Ascending aorta (tissue), 2 donors: ENCODE data around the gene KLF8. TPM values are rescaled to one million over a fixed set of nuclear protein-coding genes. Genes with fewer than 3 reads are reported as not detected.

Experiments
- DNase-seq, 2 donors: peaks; one replicate each; pipeline ENCODE4 v3.0.0-alpha.2; 2019; ENCODE audit warnings: low spot score in 2 of 2
- H3K27ac ChIP-seq, 2 donors: fragments of 200-600 bp; sonication (generic); one replicate each; pipeline ENCODE4 v1.5.1; 2016 to 2017; ENCODE audit warnings: mild to moderate bottlenecking in 1 of 2
- H3K27me3 ChIP-seq: fragments of 200-600 bp; sonication (generic); one replicate; pipeline ENCODE4 v1.5.1; 2017
- H3K36me3 ChIP-seq, 2 donors: fragments of 200-600 bp; sonication (generic); one replicate each; pipeline ENCODE4 v1.5.1; 2016
- H3K4me1 ChIP-seq, 2 donors: fragments of 200-600 bp; sonication (generic); one replicate each; pipeline ENCODE4 v1.5.1; 2016 to 2017; ENCODE audit warnings: mild to moderate bottlenecking in 1 of 2
- H3K4me3 ChIP-seq, 2 donors: fragments of 200-600 bp; sonication (generic); one replicate each; pipeline ENCODE4 v1.5.1; 2016 to 2017; ENCODE audit warnings: mild to moderate bottlenecking in 1 of 2
- H3K9me3 ChIP-seq, 2 donors: fragments of 200-600 bp; sonication (generic); one replicate each; pipeline ENCODE4 v1.5.1; 2016
- intact Hi-C: fragments of 100-400 bp; cut with DNase I; formaldehyde crosslinking; loops from one replicate; pipeline ENCODE4 v1.15.1; 2023
- total RNA-seq: library from RNA; depleted of rRNA; stranded (reverse); fragments of >200 nt; gene quantifications from one replicate; pipeline ENCODE4 v1.1.0, GENCODE V29; 2016
- TF ChIP-seq, protein P1 (sequence below), 3 experiments: fragments of 200-600 bp in 2 of 3; fragments of 450-650 bp in 1 of 3; sonication (generic) in 2 of 3; IDR thresholded peaks; one replicate each; pipeline ENCODE4 v1.5.1; 2016 to 2019; ENCODE audit warnings: antibody characterized with exemption in 3 of 3, mild to moderate bottlenecking in 1 of 3, moderate library complexity in 1 of 3

The KLF8 gene
- total RNA-seq, 1 donor from 2014 or later, result 5.7 TPM

DNA sequence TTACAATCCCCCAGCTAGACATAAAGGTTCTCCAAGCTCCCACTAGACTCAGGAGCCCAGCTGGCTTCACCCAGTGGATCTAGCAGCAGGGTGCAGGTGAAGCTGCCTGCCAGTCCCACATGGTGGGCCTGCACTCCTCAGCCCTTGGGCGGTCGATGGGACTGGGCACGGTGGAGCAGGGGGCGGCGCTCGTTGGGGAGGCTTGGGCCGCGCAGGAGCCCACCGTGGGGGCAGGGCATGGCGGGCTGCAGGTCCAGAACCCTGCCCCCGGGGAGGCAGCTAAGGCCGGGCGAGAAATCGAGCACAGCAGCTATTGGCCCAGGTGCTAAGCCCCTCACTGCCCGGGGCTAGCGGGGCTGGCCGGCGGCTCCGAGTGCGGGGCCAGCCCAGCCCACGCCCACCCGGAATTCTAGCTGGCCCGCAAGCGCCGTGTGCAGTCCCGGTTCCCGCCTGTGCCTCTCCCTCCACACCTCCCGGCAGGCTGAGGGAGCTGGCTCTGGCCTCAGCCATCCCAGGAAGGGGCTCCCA lies 9.6 kb upstream of the KLF8 start:
- no peaks in the 10 kb centered on the region for H3K36me3 ChIP-seq
- intact Hi-C loops, result no loop called here
- no peak overlapping the region for H3K4me3 ChIP-seq
- H3K4me1 ChIP-seq, result no peaks in the 10 kb centered on the region
- no peaks in the 10 kb centered on the region for H3K27me3 ChIP-seq
- H3K27ac ChIP-seq, result no peak overlapping the region
- TF ChIP-seq, protein P1, sequence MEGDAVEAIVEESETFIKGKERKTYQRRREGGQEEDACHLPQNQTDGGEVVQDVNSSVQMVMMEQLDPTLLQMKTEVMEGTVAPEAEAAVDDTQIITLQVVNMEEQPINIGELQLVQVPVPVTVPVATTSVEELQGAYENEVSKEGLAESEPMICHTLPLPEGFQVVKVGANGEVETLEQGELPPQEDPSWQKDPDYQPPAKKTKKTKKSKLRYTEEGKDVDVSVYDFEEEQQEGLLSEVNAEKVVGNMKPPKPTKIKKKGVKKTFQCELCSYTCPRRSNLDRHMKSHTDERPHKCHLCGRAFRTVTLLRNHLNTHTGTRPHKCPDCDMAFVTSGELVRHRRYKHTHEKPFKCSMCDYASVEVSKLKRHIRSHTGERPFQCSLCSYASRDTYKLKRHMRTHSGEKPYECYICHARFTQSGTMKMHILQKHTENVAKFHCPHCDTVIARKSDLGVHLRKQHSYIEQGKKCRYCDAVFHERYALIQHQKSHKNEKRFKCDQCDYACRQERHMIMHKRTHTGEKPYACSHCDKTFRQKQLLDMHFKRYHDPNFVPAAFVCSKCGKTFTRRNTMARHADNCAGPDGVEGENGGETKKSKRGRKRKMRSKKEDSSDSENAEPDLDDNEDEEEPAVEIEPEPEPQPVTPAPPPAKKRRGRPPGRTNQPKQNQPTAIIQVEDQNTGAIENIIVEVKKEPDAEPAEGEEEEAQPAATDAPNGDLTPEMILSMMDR (IDR thresholded peaks at IDR 0.05), result no peak
- no peak for DNase-seq
- H3K9me3 ChIP-seq, result no peaks in the 10 kb centered on the region

DNA sequence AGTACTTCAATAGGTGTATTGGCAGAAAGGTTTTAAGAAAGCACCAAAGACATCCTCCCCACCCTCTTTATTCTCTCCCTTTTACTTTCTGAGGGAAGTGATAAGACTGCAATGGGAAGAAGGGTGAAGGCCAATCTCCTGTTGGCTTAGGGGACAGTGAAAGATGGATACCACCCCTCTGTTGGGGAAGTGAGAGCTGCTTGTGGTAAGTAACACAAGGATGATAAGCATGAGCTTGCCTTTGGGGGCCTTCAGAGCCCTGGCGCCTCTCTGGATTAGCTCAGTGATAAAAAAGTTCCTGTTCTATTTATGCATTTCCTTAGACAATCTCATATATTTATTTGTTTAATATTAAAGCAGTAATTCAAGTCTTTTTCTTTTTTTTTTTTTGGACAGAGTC lies 5.2 kb upstream of the KLF8 start:
- TF ChIP-seq, protein P1 (IDR thresholded peaks at IDR 0.05), result no peak
- intact Hi-C loops, result no loop called here
- Histone ChIP-seq H3K4me1 (no peaks in the 10 kb centered on the region), H3K27ac (no peak overlapping the region), H3K27me3 (no peaks in the 10 kb centered on the region), H3K36me3 (no peaks in the 10 kb centered on the region), H3K9me3 (no peaks in the 10 kb centered on the region), H3K4me3 (no peak overlapping the region)
- no peak for DNase-seq

DNA sequence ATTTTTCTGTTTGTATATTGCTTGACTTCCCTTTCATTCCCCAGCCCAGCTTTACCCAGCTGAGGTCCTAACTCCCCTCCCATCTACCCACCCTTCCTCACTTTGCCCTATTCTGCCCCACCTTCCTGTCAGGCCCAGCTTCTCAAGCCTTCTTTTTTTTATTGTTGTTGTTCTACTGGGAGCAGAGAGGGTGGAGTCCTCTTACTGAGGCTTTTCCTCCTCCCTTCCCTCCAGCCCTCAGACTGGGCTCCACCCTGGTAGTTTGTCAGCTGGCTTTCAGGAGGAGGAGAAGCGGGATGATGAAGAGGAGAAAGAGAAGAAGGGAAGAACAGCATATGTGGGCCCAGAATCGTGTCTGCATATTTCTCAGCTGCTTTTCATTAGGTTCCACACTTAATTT lies 3.2 kb upstream of the KLF8 start:
- Histone ChIP-seq H3K9me3 (no peaks in the 10 kb centered on the region), H3K4me3 (no peak overlapping the region), H3K4me1 (no peaks in the 10 kb centered on the region), H3K36me3 (no peaks in the 10 kb centered on the region), H3K27ac (peak overlapping the region in 1 of 2 donors; percentile 17), H3K27me3 (no peaks in the 10 kb centered on the region)
- no peak for DNase-seq
- intact Hi-C loops, result no loop called here
- TF ChIP-seq, protein P1 (IDR thresholded peaks at IDR 0.05), result no peak

DNA sequence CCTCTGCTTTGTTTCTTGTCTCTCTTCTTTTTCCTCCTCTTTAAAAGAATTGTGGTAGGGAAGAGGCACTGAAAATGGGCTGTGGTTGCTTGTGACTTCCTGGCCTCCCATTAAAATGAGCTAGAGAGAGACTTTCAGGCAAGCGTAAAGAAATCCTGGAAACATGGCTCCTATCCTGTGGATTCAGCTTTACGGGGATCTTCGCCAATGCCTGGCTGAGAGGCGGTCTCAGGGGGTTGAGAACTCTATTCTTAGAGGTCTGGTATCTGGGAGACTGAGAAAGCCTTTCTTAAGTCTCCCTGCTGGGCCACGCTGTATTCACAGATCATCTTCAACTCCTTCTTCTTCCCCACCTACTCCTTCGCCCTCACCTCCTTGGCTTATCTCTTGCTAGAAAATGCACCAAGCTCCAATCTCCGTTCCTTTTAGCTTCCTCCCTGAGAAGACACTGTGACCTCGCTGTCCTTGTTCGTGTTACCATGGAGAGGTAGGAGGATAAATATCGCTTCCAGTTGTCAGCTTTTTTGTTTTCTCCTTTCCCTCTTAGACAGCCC lies 542 bp upstream of the KLF8 start:
- H3K36me3 ChIP-seq, result no peaks in the 10 kb centered on the region
- TF ChIP-seq, protein P1 (IDR thresholded peaks at IDR 0.05), result no peak
- H3K27ac ChIP-seq, result peak overlapping the region; percentile 76 to 82
- no peaks in the 10 kb centered on the region for H3K27me3 ChIP-seq
- H3K4me1 ChIP-seq, result no peaks in the 10 kb centered on the region
- no peak for DNase-seq
- intact Hi-C loops, result loop anchor here (5.0 to 10.0 kb wide), 4 partner anchors 324 to 1673 kb away; partner anchors contain the start of genes NBDY and RRAGB
- no peaks in the 10 kb centered on the region for H3K9me3 ChIP-seq
- H3K4me3 ChIP-seq, result peak overlapping the region; percentile 61 to 74

DNA sequence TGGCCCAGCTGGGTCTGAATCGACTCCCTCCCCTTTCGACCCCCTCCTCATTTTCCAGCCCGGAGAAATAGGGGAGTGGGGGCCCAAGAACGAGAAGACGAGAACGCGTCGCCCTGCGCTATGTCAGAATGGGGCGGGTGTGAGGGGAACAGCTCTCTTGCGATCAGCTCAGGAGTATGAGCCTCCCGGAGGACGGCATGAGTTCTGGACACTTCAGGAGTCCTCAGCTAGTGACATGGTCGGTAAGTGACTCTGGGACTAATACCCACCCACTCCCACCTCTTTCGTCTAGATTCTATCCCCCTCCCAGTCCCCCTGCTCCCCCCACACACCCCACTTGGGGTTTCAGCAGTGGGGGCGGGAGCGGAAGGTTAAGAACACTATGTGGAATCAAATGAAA lies 944 bp downstream of the KLF8 start:
- DNase-seq, result no peak
- Histone ChIP-seq H3K4me3 (peak overlapping the region; percentile 61 to 74), H3K36me3 (no peaks in the 10 kb centered on the region), H3K27ac (peak overlapping the region; percentile 76 to 82), H3K27me3 (no peaks in the 10 kb centered on the region), H3K4me1 (no peaks in the 10 kb centered on the region), H3K9me3 (no peaks in the 10 kb centered on the region)
- intact Hi-C loops, result loop anchor here (5.0 to 10.0 kb wide), 4 partner anchors 326 to 1672 kb away; partner anchors contain the start of genes NBDY and RRAGB
- TF ChIP-seq, protein P1 (IDR thresholded peaks at IDR 0.05), result no peak
